Sigmoid colon (tissue), 3 donors: ENCODE results near the gene DOCK1.

Source experiments
- POLR2A ChIP-seq, 2 donors: fragments of 450-650 bp; IDR thresholded peaks; one replicate each; pipeline ENCODE4 v1.6.1; 2016; ENCODE audit warnings: antibody characterized with exemption in 2 of 2, mild to moderate bottlenecking in 2 of 2, moderate library complexity in 2 of 2
- TF ChIP-seq, protein P1 (sequence below), 4 experiments: fragments of 450-650 bp in 3 of 4; fragments of 200-600 bp in 1 of 4; IDR thresholded peaks; one replicate each; pipeline ENCODE4 v1.5.1; 2016 to 2019; ENCODE audit warnings: antibody characterized with exemption in 4 of 4, mild to moderate bottlenecking in 3 of 4, moderate library complexity in 2 of 4

DNA sequence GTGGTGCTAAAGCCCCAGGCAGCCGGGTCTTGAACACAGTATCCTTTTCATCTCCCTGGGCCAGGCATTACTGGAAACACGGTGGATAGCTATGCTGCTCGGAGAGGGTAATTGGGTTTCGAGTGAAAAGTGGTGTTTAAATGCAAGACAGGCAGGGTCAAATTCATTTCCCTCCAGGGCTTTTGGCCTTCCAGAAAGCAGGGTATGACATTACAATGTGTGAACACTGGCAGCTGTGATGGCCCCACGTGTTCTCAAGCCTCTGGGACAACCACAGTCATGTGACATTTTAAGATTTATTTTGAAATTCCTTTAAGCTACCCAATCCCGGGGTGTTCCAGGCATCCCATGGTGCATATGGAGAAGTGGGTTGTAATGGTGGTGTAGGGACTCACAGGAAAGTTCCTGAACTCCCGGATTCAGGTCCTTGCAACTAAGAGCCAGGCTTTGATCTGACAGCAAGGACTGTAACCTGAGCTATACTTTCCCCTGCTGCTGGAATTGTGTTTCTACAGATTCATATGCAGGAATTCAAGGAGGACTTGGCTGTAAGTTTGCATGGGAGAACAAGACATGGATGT is 244.4 kb downstream of the DOCK1 start:
- no peak for TF ChIP-seq POLR2A (IDR thresholded peaks at IDR 0.05)
- TF ChIP-seq, protein P1, sequence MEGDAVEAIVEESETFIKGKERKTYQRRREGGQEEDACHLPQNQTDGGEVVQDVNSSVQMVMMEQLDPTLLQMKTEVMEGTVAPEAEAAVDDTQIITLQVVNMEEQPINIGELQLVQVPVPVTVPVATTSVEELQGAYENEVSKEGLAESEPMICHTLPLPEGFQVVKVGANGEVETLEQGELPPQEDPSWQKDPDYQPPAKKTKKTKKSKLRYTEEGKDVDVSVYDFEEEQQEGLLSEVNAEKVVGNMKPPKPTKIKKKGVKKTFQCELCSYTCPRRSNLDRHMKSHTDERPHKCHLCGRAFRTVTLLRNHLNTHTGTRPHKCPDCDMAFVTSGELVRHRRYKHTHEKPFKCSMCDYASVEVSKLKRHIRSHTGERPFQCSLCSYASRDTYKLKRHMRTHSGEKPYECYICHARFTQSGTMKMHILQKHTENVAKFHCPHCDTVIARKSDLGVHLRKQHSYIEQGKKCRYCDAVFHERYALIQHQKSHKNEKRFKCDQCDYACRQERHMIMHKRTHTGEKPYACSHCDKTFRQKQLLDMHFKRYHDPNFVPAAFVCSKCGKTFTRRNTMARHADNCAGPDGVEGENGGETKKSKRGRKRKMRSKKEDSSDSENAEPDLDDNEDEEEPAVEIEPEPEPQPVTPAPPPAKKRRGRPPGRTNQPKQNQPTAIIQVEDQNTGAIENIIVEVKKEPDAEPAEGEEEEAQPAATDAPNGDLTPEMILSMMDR (IDR thresholded peaks at IDR 0.05) = no peak
